Skeletal muscle cell (primary cell): ENCODE data around the gene SYF2.
A peak's percentile ranks its signal among the peaks of the same experiment; 100 is the strongest.
"Not testable (repeated sequence)": the region's sequence is repeated elsewhere in the genome, so short reads cannot be mapped to it uniquely, and the experiment has no call there.

Experiments used
- DNase-seq: peaks from one replicate; pipeline ENCODE4 v3.0.0-alpha.2; 2010; ENCODE audit warnings: low read depth
- H3K4me3 ChIP-seq: 2 replicates; pipeline ENCODE4 v1.5.1; 2011; ENCODE audit warnings: low read depth, mild to moderate bottlenecking, control low read depth, low read length, moderate library complexity

The SYF2 gene

DNA sequence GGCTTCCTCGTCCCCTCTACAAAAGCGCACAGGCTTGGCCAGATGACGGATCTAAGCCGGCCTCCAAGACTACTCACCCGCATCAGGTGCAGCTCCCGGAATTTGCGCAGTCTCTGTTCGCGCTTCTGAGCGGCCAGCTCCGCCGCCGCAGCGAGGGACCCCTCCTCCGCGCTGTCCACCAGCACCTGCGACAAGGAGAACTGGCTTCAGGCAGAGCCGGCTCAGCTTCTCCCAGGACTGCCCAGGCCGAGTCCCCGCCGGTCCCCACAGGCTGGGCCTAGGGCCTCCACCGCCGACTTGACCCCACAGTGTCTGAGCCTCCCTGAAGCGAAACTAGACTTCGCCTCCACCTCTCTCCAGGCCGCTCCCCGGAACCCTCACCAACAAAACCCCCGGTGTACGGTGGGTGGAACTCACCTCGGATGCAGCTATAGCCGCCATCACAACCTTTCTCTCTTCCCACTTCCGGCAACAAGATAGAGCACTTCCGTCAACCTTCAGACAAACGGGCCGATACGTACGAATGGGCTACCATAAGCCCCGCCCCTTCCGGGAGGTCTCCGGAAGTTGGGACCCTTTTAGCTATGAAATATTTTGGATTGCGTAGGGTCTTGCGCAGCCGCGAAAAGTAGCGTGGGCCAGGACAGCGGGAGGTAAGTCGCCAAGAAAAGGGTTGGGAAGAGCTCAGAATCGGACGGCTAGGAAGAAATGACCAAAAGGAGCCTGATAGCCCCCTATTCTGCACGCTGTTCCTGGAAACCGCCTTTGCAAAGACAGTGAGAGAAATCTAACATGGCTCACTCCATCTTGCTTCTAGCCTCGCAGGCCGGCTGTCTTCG is at the start of gene SYF2:
Gene SYF2 (minus strand): TSS at position 476 of the 839 bp plus-strand sequence. CDS start 35 bp downstream, at position 441.
- DNase-seq = peak; percentile 79
- peak within 1 kb of the TSS; percentile 88 for H3K4me3 ChIP-seq

DNA sequence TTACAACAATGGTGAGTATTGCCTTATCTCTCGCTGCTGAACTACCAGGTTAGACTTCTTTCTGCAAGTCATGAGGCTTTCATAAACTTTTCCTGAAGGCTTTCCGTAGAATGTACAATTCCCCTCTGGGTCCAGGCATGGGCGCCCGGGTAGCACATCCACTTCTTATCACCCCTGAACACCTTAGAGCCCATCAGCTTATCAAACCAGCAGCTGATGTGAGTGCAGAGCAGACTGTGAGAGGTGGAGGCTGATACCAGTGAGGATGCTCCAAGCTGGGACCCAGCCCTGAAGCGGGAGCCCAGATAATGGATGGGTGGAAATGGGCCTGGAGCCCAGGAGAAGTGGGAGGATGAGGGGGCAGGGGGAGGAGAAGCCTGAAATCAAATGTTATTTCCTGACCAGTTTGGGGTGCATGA is 47.4 kb upstream of the SYF2 start:
- not testable (repeated sequence) for H3K4me3 ChIP-seq, DNase-seq

DNA sequence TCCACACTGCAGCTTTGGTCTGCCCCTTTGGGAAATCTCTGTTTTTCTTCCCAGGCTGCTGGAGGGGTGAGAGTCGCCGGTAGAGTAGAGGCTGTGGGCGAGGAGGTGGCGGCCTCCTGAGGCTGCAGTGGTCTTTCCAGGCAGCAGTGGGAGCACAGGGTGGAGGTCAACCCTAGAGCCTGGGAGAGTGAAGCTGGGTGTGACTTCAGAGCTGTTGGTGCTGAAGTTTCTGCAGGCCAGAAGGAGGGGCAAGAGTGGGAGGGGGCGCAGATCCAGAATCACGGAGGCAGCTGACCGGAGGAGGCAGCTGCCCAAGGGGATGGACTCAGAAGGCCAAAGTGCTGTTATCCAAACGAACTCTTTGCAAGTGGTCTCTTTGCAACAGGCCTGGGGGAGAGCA is 46.5 kb upstream of the SYF2 start:
- not testable (repeated sequence) for DNase-seq, H3K4me3 ChIP-seq

DNA sequence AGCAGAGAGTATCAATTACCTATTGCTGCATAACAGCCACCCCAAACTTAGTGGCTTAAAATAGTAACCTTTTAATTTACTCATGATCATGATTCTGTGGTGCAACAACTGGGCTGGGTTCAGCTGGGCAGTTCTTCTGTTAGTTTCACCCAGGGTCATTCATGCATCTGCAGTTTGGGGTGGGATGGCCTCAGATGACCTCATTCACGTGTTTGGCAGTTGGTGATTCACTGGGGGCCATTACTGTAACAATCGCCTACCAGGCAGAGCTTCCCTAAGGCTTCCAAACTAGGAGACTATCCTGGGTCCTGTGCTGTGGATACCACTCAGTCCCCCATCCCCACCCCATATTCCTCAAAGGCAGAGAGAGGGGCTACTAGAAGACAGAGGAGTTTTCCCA is 46.1 kb upstream of the SYF2 start:
- H3K4me3 ChIP-seq, DNase-seq: not testable (repeated sequence)

DNA sequence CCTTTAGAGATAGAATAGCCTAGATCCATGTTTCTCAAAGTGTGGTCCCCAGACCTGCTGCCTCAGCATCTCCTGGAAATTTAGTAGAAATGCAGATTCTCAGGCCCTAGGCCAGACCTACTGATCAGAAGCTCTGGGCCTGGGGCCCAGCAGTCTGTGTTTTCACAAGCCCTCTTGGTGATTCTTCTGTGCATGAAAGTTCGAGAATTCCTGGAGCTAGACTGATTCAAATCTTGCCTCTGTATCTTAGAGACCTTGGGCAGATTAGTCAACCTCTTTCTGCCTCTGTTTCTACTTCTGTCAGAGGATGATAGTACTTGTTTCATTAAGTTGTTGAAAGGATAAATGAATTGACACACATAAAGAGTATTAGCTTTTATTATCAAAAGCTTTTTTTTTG is 45.0 kb upstream of the SYF2 start:
- H3K4me3 ChIP-seq, DNase-seq: not testable (repeated sequence)

DNA sequence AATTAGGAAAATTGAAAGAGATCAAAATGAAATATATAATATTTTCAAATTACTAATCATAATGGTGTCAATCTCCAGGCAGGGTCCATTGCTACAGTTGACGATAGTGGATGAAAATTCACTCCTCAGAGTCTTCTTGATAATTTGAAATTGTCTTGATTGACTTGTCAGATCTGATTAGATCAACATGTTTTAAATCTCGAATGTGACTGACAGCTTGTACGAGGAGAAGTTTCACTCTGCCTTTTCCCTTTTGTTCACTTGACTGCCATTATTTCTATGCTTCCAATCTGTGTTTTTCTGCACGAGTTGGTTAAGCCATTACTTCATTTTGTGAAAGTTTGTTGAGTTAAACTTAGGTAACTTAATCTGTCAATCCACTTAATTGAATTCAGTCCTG is 43.3 kb upstream of the SYF2 start:
- not testable (repeated sequence) for DNase-seq, H3K4me3 ChIP-seq

DNA sequence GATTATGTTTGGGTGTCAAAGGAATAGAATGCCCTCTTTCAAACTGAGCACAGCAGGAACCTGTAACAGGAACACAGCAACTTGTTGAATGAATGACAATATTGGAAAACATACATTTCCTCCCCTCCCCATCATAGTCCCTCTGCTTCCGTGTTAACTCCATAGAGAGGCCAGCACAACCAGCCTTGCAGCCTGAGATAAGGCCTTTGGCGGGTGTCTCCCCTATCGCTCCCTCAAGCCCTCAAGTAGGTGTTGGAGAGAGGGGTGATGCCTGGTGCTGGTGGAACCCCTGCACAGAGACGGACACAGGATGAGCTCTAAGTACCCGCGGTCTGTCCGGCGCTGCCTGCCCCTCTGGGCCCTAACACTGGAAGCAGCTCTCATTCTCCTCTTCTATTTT is 39.9 kb upstream of the SYF2 start, which contains the start of gene RHD:
Gene RHD (plus strand): TSS at position 272 of the 400 bp plus-strand sequence. CDS start 39 bp downstream, at position 311.
- H3K4me3 ChIP-seq, DNase-seq: not testable (repeated sequence)

DNA sequence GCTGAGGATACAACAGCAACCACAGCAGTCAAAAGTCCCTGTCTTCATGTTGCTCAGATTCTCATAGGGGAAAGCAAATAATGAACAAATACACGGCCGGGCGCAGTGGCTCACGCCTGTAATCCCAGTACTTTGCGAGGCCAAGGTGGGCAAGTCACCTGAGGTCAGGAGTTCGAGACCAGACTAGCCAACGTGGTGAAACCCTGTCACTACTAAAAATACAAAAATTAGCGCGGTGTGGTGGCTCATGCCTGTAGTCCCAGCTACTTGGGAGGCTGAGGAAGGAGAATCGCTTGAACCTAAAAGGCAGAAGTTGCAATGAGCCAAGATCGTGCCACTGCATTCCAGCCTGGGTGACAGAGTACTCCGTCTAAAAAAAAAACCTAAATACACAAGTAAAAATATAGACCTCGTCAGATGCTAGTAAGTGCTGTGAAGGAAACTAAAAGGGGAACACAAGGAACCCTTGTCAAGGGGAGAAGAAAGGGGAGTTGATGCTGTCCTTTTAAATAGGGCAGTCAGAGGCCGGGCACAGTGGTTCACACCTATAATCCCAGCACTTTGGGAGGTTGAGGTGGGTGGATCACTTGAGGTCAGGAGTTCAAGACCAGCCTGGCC is 36.0 kb upstream of the SYF2 start:
- H3K4me3 ChIP-seq = peak overlapping the region; percentile 56
- not testable (repeated sequence) for DNase-seq

DNA sequence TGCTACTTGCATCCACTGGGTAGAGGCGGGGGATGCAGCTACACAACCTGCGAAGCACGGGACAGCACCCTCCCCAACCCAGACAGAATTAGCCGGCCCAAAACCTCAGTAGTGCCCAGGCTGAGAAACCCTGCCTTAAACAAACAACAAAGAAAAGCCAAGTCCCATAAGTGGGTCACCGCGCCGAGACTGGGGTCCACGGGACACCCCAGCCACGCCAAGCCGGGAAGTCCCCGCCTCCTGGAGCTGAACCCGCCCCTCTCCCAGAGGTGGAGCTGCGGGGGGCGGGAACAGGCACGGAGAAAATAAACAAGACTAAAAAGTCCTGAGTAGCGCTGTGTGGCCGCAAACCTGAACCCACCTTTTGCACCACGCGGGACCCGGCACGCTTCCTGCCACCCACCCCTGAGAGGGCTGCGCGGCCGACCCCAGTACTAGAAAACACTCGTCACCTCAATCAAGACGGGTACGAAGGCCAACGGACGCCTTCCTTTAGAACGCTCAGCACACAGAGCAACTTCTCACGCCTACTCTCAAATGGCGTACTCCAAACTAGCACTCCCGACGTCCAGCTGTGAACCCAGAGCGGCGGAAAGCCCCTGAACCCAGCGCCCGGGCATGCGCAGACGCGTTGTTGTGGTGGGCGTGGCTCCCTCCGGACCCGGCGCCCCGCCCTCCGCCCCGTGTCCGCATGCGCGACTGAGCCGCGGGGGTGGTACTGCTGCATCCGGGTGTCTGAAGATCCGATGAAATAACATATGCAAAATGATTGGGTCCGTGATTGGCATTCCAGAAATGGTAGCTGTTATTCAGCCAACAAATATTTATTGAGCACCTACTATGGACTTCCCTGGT is 35.2 kb upstream of the SYF2 start:
- peak; percentile 46 for DNase-seq
- peak overlapping the region; percentile 56 for H3K4me3 ChIP-seq

DNA sequence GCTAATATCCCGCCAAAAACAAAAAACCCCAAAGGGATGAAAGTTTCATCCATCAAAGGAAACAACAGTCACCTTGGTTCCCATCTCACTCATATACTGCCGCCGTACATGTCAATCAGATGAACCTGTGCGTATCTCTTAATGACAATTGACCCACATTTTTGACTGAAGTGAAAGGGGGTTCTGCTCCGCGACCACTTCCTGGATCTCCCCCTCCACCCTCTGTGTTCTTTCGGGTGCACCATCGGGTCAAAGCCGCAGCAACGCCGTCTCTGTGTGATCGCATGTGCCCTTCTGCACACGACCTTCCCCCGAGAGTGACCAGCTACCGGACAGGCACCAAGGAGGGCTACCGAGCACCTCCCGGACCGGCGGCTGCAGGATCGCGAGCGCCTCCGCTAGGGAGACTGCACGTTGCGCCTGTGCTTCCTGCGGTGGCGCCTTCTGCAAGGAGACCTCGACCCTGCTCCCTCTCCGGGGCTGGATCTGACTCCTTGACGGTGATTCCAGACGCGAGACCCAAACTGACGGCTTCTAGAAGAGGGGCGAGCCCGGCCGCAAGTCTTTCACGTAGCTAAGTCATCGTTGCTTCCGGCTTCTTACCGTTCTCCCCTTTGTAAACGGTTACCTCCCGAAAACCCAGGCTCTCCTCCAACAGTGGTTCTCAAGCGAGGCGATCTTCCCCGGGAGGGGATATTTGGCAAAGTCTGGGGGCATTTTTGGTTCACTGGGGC is 34.4 kb upstream of the SYF2 start:
- not testable (repeated sequence) for DNase-seq
- H3K4me3 ChIP-seq = peak overlapping the region; percentile 56

DNA sequence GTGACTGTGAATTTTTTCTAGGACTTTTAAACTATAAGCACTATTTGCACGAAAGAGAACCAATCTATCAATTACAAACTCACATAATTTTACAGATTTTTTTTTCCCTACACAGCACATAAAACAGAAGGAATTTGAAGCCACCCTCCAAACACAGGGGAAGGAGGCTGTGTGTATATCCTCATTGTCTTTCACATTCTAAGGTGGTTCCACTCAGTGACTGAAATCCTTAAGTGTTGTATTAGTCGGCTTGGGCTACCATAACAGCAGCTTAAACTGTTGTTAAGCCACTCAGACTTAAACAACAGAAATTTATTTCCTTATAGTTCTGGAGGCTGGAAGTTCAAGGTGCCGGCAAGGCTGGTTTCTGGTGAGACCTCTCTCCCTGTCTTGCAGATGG is 28.0 kb upstream of the SYF2 start:
- H3K4me3 ChIP-seq, DNase-seq: not testable (repeated sequence)

DNA sequence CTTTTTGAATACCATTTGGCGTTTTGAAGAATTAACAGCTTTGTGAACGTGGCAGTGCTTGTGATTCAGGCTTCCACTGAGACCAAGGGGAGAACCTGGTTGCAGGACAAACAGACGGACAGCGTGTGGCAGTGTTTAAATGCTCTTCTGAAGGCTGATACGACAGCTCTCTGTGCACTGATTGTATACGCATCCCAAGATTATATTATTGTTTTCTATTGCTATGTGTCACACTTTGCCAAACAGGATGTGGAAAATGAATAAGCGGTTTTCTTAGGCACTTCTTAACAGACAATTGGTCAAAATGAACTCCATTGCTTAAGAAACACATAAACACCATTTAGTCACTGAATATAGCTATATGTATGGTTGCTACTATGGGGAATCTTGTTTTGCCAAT is 27.5 kb upstream of the SYF2 start:
- DNase-seq, H3K4me3 ChIP-seq: not testable (repeated sequence)

DNA sequence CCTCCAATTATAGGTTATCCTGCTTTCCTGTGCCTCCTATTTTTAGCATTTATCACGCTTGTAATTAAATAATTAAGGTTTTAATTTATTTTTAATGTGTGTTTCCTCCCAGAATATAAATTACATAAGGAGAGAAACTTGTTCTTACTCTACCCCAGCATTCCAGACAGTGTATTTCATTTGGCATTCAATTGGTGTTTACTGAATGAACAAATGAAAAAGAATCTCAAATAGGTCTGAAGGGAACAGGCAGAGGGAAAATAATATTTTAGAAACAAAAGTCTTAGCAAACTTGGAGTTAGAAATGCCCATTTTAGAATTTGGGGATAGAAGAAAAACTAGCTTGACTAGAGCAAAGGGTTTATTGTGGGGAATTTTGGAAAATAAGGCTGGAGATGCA is 24.9 kb upstream of the SYF2 start:
- no peak for DNase-seq
- H3K4me3 ChIP-seq = no peak overlapping the region

DNA sequence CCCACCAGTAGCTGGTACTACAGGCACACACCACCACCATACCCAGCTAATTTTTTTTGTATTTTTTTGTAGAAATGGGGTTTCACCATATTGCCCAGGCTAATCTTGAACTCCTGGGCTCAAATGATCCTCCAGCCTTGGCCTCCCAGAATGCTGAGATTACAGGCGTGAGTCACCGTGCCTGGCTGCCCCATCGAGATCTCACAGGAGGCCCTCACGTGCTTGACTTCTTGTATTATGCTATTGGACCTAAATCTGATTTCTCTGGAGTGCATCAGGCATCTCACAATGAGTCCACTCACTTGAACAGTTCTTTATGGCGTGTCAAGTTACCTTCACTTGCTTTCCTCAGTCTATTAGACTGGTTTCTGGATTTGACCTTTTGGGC is 24.3 kb upstream of the SYF2 start:
- DNase-seq = no peak
- H3K4me3 ChIP-seq = no peak overlapping the region

DNA sequence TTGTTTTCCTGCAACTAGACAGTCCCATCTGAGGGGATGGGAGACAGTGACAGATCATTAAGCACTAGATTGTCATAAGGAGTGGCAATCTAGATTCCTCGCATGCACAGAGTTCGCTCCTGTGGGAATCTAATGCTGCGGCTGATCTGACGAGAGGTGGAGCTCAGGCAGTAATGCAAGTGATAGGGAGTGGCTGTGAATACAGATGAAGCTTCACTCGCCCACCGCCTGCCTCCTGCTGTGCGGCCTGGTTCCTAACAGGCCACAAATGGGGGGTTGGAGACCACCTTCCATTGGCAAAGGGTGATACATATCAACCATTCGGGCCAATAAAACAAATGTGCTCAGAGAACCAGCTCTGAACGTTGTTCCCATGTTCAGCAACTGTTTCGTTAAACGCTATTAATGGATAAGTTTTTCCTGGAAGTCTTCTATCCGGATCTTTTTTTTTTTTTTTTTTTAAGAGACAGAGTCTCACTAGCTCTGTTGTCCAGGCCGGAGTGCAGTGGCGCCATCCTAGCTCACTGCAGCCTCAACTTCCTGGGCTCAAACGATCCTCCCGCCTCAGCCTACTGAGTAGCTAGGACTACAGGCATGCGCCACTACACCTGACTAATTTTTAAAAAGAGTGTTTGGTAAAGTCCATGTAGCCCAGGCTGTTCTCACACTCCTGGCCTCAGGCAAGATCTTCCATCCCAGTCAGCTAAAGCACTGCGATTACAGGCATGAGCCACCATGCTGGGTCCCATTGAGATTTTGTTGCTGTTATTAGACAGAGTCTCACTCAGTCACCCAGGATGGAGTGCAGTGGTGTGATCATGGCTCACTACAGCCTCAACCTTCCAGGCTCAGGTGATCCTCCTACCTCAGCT is 23.6 kb upstream of the SYF2 start:
- no peak for DNase-seq
- no peak overlapping the region for H3K4me3 ChIP-seq

DNA sequence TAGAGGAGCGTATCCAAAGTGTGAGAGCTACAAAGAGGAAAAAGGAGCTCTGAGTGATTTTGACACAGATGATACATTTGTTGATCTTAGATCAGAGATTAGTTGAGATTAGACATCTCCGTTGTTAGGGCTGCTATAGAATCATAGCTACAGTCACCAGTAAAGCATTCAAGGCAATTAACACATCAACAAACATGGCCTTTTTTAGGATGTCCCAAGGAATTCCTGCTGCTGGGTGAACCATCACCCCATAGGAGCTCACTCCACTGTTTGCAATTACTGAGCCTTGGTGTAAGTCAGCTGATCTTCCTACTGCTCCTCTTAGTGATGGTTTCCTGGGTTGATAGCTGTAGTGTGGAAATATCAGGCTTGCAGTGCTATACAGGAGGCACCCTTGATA is 21.6 kb upstream of the SYF2 start:
- H3K4me3 ChIP-seq = no peak overlapping the region
- no peak for DNase-seq

DNA sequence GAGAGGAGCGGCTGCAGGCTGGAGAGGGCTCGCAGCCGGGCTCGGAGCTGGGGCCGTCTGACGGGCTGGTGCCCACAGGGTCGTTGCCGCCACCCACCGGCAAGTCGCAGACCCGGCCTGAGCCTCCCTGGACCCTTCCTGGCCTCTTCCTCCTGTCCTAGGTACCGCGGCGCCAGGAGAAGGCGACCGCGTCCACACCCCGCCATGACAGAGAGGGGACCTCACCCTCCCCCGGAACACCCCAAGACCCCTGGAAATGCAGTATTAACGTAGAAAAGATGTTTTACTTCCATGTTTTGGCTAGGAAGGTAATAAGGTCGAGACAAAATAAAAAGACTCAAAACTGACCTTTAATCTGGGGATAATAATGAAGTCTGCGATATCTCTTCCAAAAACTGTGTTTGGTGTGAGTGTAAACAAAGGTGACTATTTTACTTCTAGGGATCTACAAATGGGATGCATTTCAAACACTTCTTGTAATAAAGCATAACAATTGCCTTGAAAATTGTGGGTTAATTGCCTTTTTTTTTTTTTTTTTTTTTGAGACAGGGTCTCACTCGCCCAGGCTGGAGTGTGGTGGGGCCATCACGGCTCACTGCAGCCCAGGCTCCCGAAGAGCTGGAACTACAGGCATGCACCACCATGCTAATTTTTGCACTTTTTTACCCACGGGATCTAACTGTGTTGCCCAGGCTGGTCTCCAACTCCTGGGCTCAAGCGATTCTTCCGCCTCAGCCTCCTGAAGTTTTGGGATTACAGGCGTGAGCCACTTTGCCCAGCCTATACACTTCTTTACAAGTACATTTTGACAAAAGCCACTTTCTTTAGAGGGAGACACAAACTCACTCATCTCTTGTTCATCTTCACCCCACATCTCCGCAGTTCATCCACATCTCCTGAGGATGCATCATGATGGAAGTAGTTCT is 15.8 kb upstream of the SYF2 start:
- DNase-seq = no peak
- peak overlapping the region; percentile 85 for H3K4me3 ChIP-seq
